Neuronal stem cell (in vitro differentiated cells): ENCODE data around the gene JUND.

Experiments used
- DNase-seq: peaks from one replicate; pipeline ENCODE4 v3.0.0-alpha.2; 2013; ENCODE audit warnings: low spot score
- H2AFZ ChIP-seq: one replicate; pipeline ENCODE4 v1.6.1; 2013; ENCODE audit warnings: mild to moderate bottlenecking, low read length, inconsistent platforms
- H2AK5ac ChIP-seq: 2 replicates; pipeline ENCODE4 v1.6.1; 2013; ENCODE audit warnings: low read depth, mild to moderate bottlenecking, inconsistent platforms, low read length, moderate library complexity, mixed read lengths
- H2BK120ac ChIP-seq: 2 replicates; pipeline ENCODE4 v1.6.1; 2013; ENCODE audit warnings: low read depth, mild to moderate bottlenecking, inconsistent platforms, low read length, moderate library complexity, mixed read lengths
- H2BK12ac ChIP-seq: one replicate; pipeline ENCODE4 v1.6.1; 2013; ENCODE audit warnings: low read length, inconsistent platforms
- H2BK15ac ChIP-seq: 2 replicates; pipeline ENCODE4 v1.6.1; 2013; ENCODE audit warnings: mild to moderate bottlenecking, low read length, inconsistent platforms, mixed read lengths
- H2BK5ac ChIP-seq: one replicate; pipeline ENCODE4 v1.6.1; 2013; ENCODE audit warnings: inconsistent platforms, mild to moderate bottlenecking, low read length, moderate library complexity
- H3K14ac ChIP-seq: one replicate; pipeline ENCODE4 v1.6.1; 2013; ENCODE audit warnings: low read length, inconsistent platforms
- H3K18ac ChIP-seq: 2 replicates; pipeline ENCODE4 v1.6.1; 2013; ENCODE audit warnings: low read length, inconsistent platforms
- H3K23ac ChIP-seq: 2 replicates; pipeline ENCODE4 v1.6.1; 2013; ENCODE audit warnings: low read depth, mild to moderate bottlenecking, mixed read lengths, low read length, inconsistent platforms; ENCODE audit not compliant: poor library complexity
- H3K27ac ChIP-seq: replicated peaks from 3 replicates; pipeline ENCODE4 v1.5.1; 2013; ENCODE audit warnings: low read length, inconsistent platforms
- H3K27me3 ChIP-seq, 3 experiments: 2 replicates each; pipeline ENCODE4 v1.6.1; 2013; ENCODE audit warnings: low read length in 3 of 3, mild to moderate bottlenecking in 2 of 3, inconsistent platforms in 1 of 3, low read depth in 1 of 3, mixed read lengths in 1 of 3, moderate library complexity in 1 of 3; ENCODE audit not compliant: control insufficient read depth in 3 of 3, insufficient read depth in 3 of 3
- H3K36me3 ChIP-seq, 2 donors: replicated peaks in 1 of 2; 2 replicates each; pipeline ENCODE4 v1.6.1; 2013; ENCODE audit warnings: low read length in 2 of 2; ENCODE audit not compliant: control insufficient read depth in 2 of 2, insufficient read depth in 2 of 2
- H3K4ac ChIP-seq: 2 replicates; pipeline ENCODE4 v1.6.1; 2013; ENCODE audit warnings: inconsistent platforms, mild to moderate bottlenecking, low read length, moderate library complexity
- H3K4me1 ChIP-seq, 2 donors: 1 replicate in 1 of 2; 2 replicates in 1 of 2; pipeline ENCODE4 v1.6.1; 2013; ENCODE audit warnings: low read length in 2 of 2, low read depth in 1 of 2; ENCODE audit not compliant: control insufficient read depth in 2 of 2, insufficient read depth in 1 of 2
- H3K4me2 ChIP-seq: one replicate; pipeline ENCODE4 v1.6.1; 2013; ENCODE audit warnings: mild to moderate bottlenecking, low read length, inconsistent platforms; ENCODE audit not compliant: insufficient read depth, poor library complexity, severe bottlenecking
- H3K4me3 ChIP-seq, 2 donors: 2 replicates each; pipeline ENCODE4 v1.5.1; 2013; ENCODE audit warnings: low read length in 2 of 2, mild to moderate bottlenecking in 2 of 2, inconsistent platforms in 1 of 2, moderate library complexity in 1 of 2
- H3K79me1 ChIP-seq: one replicate; pipeline ENCODE4 v1.6.1; 2013; ENCODE audit warnings: low read depth, mild to moderate bottlenecking, inconsistent platforms, low read length, moderate library complexity
- H3K9ac ChIP-seq: one replicate; pipeline ENCODE4 v1.6.1; 2013; ENCODE audit warnings: mild to moderate bottlenecking, low read depth, low read length, inconsistent platforms; ENCODE audit not compliant: poor library complexity
- H3K9me3 ChIP-seq, 2 donors: replicated peaks in 1 of 2; 2 replicates each; pipeline versions ENCODE3 to v1.6.1; 2013; ENCODE audit warnings: low read length in 2 of 2, mild to moderate bottlenecking in 2 of 2, inconsistent platforms in 1 of 2, low read depth in 1 of 2, mixed read lengths in 1 of 2, moderate library complexity in 1 of 2; ENCODE audit not compliant: control insufficient read depth in 2 of 2, insufficient read depth in 1 of 2
- H4K8ac ChIP-seq: one replicate; pipeline ENCODE4 v1.6.1; 2013; ENCODE audit warnings: low read depth, mild to moderate bottlenecking, inconsistent platforms, low read length, moderate library complexity
- H4K91ac ChIP-seq: one replicate; pipeline ENCODE4 v1.6.1; 2013; ENCODE audit warnings: low read length, low read depth, mild to moderate bottlenecking, inconsistent platforms; ENCODE audit not compliant: poor library complexity
- WGBS, 2 donors: extraction: QIAGEN DNeasy Blood & Tissue Kit; methylation state at CpG; one replicate each; pipeline ENCODE4 v1.1.7; 2013; ENCODE audit warnings: missing lambda C conversion rate in 2 of 2, mixed read lengths in 1 of 2; ENCODE audit not compliant: insufficient read length in 2 of 2, insufficient replicate concordance in 1 of 2; ENCODE audit errors: extremely low coverage in 2 of 2; 5-methylcytosine and 5-hydroxymethylcytosine counted together

Gene JUND

DNA sequence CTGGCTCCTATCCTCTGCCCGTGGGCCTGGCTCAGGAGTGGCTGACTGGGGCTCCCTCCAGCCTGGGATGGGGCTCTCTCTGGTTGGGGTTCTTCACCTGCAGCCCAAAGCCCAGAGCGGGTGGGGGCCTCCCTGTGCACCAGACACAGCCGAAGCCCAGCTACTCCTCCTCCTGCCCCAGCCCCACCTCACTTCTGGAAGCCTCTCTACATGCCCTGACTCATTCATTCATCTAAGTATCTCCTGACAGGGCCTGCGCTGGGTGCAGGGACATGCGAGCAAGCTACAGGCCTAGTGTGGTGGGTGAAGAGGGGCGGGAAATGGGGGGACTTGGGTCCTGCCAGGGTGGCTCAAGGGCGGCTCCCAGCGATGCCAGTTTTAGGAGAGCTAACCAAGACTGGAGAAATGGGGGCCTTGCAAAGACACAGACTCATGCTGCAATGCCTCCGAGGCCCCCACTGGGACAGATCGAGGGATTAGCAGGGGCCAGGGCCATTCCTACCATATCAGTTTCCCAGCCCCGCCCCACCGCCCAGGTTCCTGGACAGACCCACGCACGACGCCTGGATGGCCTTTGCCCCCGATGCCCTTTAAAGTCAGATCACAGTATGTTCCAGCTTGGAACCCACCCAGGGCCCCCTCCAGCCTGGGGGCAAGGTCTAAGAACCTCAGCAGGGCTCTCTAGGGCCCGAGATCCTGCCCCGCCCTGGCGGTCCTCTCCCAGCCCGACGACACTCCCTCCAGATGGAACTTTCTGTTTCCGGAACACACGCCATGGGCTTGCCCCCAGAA is 28.9 kb upstream of the JUND start:
- Histone ChIP-seq H2BK5ac (peak overlapping the region; percentile 39), H3K4me2 (no peak overlapping the region), H3K4me3 (no peak overlapping the region), H3K27ac (no peak overlapping the region), H3K9ac (peak overlapping the region; percentile 3), H3K79me1 (peaks cover 15% of the 10 kb centered on the region), H3K18ac (no peak overlapping the region), H3K23ac (peak overlapping the region; percentile 55), H2BK15ac (no peak overlapping the region), H3K27me3 (no peaks in the 10 kb centered on the region), H3K36me3 (peaks cover 65 to 94% of the 10 kb centered on the region in 2 donors), H3K9me3 (no peaks in the 10 kb centered on the region), H3K14ac (no peak overlapping the region), H4K91ac (no peak overlapping the region), H2AK5ac (no peak overlapping the region), H3K4me1 (peaks cover 2 to 3% of the 10 kb centered on the region in 2 donors), H3K4ac (no peak overlapping the region), H2BK120ac (no peak overlapping the region), H4K8ac (peak overlapping the region; percentile 65), H2BK12ac (no peak overlapping the region), H2AFZ (no peak overlapping the region)
- no CpG with 5 or more reads among the region's 23 CpGs for WGBS, 2 donors
- no peak for DNase-seq

DNA sequence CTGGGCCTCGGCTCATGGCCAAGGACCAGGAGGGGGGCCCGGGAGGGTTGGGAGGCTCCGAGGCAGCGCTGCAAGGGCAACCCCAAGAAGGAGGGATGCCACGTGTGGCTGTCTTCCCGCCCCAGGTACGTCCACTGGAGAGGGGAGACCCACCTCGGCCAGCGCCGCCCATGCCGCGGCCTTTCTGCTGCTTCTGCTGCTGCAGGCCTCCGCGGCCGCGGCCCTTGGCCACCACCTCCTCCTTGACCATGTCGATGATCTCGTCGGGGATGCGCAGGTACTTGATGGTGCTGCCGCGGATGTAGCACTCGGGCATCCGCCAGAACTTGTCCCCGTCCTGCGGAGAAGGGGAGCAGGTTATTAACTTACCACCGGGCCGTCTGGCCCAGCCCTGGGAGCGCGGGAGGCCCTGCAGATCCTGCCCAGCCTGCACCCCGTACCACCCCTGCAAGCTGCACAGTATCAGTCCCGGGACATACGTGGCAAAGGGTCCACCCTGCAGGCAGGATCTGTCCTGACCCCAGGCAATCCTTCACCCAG is 28.2 kb upstream of the JUND start:
- peak overlapping the region; percentile 71 for H3K18ac ChIP-seq
- H3K9me3 ChIP-seq: no peaks in the 10 kb centered on the region
- no CpG with 5 or more reads among the region's 33 CpGs for WGBS, 2 donors
- H2BK15ac ChIP-seq: no peak overlapping the region
- no peak overlapping the region for H2AFZ ChIP-seq
- peaks cover 65 to 88% of the 10 kb centered on the region in 2 donors for H3K36me3 ChIP-seq
- H3K27ac ChIP-seq: no peak overlapping the region
- no peak overlapping the region for H2BK12ac ChIP-seq
- H3K79me1 ChIP-seq: peaks cover 15% of the 10 kb centered on the region
- no peak for DNase-seq
- no peak overlapping the region for H3K14ac ChIP-seq
- H3K4me2 ChIP-seq: no peak overlapping the region
- no peak overlapping the region for H4K91ac ChIP-seq
- peak overlapping the region; percentile 44 for H3K9ac ChIP-seq
- no peak overlapping the region for H2AK5ac ChIP-seq
- H2BK5ac ChIP-seq: peak overlapping the region; percentile 39
- H3K23ac ChIP-seq: peak overlapping the region; percentile 55
- H3K4ac ChIP-seq: no peak overlapping the region
- H3K4me1 ChIP-seq: peaks cover 8 to 9% of the 10 kb centered on the region in 2 donors
- H2BK120ac ChIP-seq: no peak overlapping the region
- no peaks in the 10 kb centered on the region for H3K27me3 ChIP-seq
- H3K4me3 ChIP-seq: no peak overlapping the region
- H4K8ac ChIP-seq: peak overlapping the region; percentile 17

DNA sequence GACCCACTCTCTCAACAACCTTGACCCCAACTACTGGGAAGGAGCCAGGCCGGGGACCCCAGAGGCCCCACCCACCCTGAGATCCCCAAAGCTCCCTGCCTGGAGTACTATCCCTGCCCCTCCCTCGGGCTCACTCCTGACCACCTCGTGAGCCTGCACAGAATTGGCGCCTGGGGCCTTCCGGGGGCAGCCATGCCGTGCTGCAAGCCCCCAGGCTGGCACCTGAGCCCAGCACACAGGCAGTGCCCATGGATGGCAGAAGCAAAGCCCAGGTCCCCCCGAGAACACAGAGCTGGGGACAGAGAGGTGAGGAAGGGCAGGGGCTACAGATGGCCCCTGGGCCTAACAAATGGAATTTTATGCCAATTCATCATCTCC is 27.5 kb upstream of the JUND start:
- H3K4ac ChIP-seq: no peak overlapping the region
- H3K79me1 ChIP-seq: peaks cover 15% of the 10 kb centered on the region
- WGBS, 2 donors: no CpG with 5 or more reads among the region's 7 CpGs
- H3K18ac ChIP-seq: no peak overlapping the region
- H3K4me2 ChIP-seq: no peak overlapping the region
- H2AFZ ChIP-seq: no peak overlapping the region
- H3K27ac ChIP-seq: no peak overlapping the region
- H3K9ac ChIP-seq: peak overlapping the region; percentile 54
- H3K4me1 ChIP-seq: peaks cover 10 to 13% of the 10 kb centered on the region in 2 donors
- peaks cover 61 to 82% of the 10 kb centered on the region in 2 donors for H3K36me3 ChIP-seq
- H2BK120ac ChIP-seq: no peak overlapping the region
- DNase-seq: no peak
- no peaks in the 10 kb centered on the region for H3K9me3 ChIP-seq
- no peak overlapping the region for H2BK5ac ChIP-seq
- H3K4me3 ChIP-seq: no peak overlapping the region
- no peak overlapping the region for H3K23ac ChIP-seq
- no peak overlapping the region for H3K14ac ChIP-seq
- no peak overlapping the region for H4K8ac ChIP-seq
- H3K27me3 ChIP-seq: no peaks in the 10 kb centered on the region
- no peak overlapping the region for H2BK12ac ChIP-seq
- H2BK15ac ChIP-seq: no peak overlapping the region
- no peak overlapping the region for H4K91ac ChIP-seq
- no peak overlapping the region for H2AK5ac ChIP-seq

GRCh38 chr19:18308051-18308947 is 26.9 kb upstream of the JUND start:
- WGBS, 2 donors: no CpG with 5 or more reads among the region's 20 CpGs
- H3K9me3 ChIP-seq: no peaks in the 10 kb centered on the region
- H2BK12ac ChIP-seq: no peak overlapping the region
- H3K18ac ChIP-seq: no peak overlapping the region
- H2BK120ac ChIP-seq: no peak overlapping the region
- no peak overlapping the region for H3K4me2 ChIP-seq
- no peak overlapping the region for H3K4me3 ChIP-seq
- no peak overlapping the region for H2AFZ ChIP-seq
- H3K79me1 ChIP-seq: peaks cover 16% of the 10 kb centered on the region
- H3K27ac ChIP-seq: no peak overlapping the region
- DNase-seq: no peak
- H2BK15ac ChIP-seq: no peak overlapping the region
- no peak overlapping the region for H2BK5ac ChIP-seq
- no peak overlapping the region for H3K23ac ChIP-seq
- H4K8ac ChIP-seq: no peak overlapping the region
- peak overlapping the region; percentile 27 for H3K14ac ChIP-seq
- H4K91ac ChIP-seq: no peak overlapping the region
- no peak overlapping the region for H2AK5ac ChIP-seq
- peaks cover 57 to 75% of the 10 kb centered on the region in 2 donors for H3K36me3 ChIP-seq
- H3K4ac ChIP-seq: no peak overlapping the region
- H3K9ac ChIP-seq: peak overlapping the region; percentile 54
- peaks cover 10 to 17% of the 10 kb centered on the region in 2 donors for H3K4me1 ChIP-seq
- H3K27me3 ChIP-seq: no peaks in the 10 kb centered on the region
